Measurements from ENCODE around the gene GINS1. TPM values are rescaled to one million over a fixed set of nuclear protein-coding genes. Genes with fewer than 3 reads are reported as not detected.
"Not testable (repeated sequence)": the region's sequence is repeated elsewhere in the genome, so short reads cannot be mapped to it uniquely, and the experiment has no call there.

The GINS1 gene
- total RNA-seq, 1 donor from 2014 or later: 20.0 TPM

GRCh38 chr20:25453035-25453810 is 45.8 kb downstream of the GINS1 start:
- no peak for DNase-seq (ENCODE audit: low read depth, low spot score)

DNA sequence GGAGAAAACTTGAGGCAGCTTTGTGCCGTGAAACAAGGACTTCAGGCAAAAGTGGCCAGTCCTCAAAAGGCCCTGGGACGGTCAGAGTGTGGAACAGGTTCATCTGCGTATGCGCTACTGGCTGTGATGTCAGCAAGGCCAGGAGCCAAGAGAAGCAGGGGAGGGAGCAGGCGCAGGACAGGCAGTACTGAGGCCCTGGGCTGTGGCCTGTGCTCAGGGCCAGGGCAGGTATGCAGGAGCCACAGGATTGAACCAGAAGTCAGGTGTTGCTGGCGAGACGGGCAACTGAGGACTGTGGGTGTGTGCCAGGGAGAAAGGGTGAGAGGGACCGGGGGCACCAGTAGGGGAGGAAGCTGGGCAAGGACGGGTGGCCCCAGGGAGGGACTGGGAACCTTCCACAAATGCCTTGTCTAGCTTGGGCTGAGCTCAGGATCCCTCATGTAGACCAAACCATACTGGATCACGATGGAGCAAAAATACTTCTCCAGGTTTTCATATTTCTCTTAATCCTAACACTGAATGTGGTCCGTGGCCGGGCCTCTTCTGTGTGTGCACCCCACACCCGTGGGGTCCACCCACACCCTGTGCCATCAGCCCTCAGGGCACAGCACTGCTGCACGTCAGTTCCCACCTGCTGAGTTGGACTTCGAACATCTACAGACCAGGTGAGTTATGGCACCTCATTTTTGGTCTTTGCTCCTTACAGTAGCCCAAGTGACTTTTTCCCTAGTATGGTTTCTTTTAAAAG is 46.9 kb downstream of the GINS1 start:
- DNase-seq (ENCODE audit: low read depth, low spot score): no peak

- DNase-seq (ENCODE audit: low read depth, low spot score): no peak
These were observed 50.6 kb downstream of the GINS1 start for GRCh38 chr20:25457886-25458680.

DNA sequence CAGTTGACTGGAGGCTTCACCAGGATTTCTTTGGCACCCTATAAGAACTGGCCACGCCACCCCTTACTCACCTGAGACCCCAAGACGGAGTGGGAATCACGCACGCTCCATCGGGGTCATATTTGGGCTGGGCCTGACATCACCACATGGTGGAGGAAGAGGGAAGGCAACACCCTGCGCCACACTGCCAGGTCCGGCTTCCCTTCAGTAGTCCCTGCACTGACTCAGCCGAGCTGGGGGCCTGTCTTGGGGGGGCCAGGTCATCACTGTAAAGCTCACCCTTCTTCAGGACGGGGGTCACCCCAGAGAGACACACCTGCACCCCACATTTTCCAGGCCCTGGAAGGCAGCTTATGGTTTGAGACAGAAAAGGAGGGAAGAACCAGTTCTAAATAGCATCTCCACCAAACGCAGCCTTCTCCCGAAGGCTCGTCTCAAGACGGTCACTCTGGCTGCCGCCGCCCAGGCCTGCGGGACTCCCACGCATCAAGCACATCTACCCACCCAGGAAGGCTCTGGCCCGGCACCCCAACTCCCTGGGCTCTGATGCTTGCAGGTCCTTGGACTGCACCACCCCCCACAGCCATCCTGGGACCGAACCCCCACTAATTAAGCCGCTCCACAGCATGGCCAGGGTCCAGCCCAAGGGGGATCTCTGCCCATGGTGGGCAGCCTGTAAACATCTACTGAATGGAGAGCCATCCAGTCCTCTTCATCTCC is 51.8 kb downstream of the GINS1 start:
- no peak for DNase-seq (ENCODE audit: low read depth, low spot score)

GRCh38 chr20:25459916-25460535 is 52.6 kb downstream of the GINS1 start:
- no peak for DNase-seq (ENCODE audit: low read depth, low spot score)

DNA sequence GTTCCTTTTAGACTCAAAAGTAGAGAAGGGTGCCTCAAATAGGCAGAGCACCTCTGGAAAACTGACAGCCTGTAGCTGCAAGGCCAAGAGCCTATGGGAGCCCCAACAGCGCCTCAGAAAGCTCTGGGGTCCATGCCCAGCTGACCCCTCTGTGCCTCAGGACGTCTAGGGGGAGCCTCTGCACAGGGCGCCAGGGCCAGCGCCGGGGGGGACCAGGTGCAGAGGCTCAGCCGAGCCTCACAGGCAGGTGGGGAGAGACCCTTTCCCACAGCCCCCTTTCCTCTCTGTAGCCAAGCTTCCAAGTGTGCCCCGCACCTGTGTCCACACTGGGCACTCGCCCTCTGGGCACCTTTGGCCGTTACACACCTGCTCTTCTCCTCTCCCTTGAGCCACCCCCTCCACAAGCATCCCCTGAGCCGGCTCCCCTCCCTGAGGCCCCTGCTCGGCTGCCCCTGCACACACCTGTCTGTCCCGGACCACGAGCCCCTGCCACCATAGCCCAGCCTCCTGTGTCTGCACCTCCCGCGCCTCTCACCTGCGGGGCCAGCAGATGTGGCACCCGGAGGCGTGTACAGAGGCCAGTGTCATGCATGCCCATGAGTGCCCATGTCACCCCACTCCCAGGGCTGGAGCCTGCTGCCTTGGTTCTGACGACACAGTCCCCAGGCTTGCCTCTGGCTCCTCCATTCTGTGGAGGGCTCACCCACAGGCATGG is 53.2 kb downstream of the GINS1 start:
- no peak for DNase-seq (ENCODE audit: low read depth, low spot score)

GRCh38 chr20:25461281-25461650 is 53.8 kb downstream of the GINS1 start:
- no peak for DNase-seq (ENCODE audit: low read depth, low spot score)

DNA sequence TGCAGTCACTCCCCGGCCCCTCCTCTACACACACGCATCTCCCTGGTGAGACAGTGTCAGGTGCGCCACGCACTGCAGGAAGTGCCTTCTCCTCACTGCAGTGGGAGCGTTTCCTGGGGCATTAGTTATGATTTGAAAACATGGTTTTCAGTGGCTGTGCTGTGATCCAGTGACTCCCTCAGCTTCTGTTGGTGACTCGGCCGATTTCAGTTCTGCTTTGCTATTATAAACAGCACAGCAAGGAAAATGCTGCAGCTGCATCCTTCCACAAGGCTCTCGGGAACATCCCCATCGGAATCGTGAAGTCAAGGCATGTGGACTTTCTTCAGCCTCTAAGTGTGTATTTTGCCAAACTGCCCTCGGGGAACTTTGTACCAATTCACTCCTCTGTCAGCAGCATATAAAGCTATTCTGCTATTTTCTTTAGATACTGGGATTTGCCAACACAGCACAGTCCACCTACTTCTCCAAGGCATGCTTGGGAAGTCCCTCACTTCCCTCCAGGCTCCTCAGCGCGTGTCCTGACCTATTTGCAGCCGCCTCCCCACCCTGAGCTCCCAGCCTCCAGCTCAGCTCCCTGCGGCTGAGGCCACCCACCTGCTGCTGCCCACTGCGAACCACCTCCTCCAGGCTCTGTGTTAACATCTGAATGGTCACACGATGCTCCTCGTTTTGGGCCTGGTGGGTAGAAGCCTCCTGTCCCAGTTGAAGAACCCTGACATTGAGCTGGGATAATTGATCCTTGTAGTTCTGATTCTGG is 54.5 kb downstream of the GINS1 start:
- no peak for DNase-seq (ENCODE audit: low read depth, low spot score)

GRCh38 chr20:25464501-25465242 is 57.2 kb downstream of the GINS1 start:
- no peak for DNase-seq (ENCODE audit: low read depth, low spot score)

GRCh38 chr20:25465243-25466135 is 58.0 kb downstream of the GINS1 start:
- no peak for DNase-seq (ENCODE audit: low read depth, low spot score)

GRCh38 chr20:25466846-25467245 is 59.4 kb downstream of the GINS1 start:
- DNase-seq (ENCODE audit: low read depth, low spot score): no peak

- no peak for DNase-seq (ENCODE audit: low read depth, low spot score)
These were observed 60.0 kb downstream of the GINS1 start for GRCh38 chr20:25467441-25467840.

DNA sequence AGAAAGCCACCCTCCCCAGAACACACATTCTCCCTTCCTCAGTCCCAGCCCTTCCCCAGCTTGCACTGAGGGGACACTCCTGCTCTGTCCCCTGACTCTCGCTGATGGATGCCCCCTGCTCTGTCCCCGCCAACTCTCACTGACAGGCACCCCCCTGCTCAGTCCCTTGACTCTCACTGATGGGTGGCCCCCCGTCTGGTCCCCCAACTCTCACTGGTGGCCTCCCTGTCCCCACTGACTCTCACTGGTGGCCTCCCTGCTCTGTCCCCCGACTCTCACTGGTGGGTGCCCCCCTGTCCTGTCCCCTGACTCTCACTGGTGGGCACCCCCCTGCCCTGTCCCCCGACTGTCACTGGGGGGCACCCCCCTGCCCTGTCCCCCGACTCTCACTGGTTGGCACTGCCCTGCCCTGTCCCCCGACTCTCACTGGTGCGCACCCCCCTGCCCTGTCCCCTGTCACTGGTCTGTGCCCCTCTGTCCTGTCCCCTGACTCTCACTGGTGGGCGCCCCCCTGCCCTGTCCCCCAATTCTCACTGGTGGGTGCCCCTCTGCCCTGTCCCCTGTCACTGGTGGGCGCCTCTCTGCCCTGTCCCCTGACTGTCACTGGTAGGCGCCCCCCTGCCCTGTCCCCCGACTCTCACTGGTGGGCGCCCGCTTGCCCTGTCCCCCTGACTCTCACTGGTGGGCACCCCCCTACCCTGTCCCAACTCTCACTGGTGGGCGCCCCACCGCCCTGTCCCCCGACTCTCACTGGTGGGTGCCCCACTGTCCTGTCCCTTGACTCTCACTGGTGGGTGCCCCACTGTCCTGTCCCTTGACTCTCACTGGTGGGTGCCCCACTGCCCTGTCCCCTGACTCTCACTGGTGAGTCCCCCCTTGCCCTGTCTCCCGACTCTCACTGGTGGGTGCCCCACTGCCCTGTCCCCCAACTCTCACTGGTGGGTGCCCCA is 60.9 kb downstream of the GINS1 start:
- DNase-seq (ENCODE audit: low read depth, low spot score): no peak

DNA sequence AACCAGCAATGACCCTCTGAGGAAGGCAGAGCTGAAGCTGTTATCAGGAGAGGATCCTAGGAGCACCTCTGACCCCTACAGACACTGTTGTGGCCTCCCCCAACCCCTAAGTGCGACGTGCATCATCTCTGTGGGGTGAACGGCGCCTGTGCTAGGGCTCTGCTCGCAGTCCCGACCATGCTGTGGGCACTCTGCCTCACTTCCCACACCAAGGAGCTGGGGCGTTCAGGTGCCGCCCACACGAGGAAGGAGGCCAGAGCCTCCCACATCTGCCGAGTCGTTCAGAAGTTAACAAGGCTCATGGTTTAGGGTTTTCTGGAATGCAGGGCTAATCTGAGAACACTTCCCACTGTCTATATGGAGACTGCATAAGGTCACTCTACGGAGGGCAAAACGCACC is 62.1 kb downstream of the GINS1 start:
- no peak for DNase-seq (ENCODE audit: low read depth, low spot score)

DNA sequence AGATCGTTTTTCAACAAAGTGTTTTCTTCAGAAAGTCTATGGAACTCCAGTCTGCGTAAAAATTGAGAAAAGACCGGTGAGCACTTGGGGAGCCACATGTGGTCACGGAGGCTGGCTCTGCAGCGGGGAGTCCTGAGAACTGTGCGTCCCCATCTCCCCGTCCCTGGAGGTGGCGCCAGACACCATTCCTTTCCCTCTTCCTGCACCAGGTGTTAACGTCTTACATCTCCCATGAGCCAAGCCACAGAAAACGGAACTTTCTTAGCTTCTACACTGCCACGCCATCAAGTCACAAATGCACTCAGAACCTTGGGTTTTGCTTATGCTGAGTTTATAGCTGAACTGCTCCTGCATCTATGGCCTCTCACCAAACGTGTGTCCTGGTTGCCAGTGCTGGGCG is 62.6 kb downstream of the GINS1 start:
- DNase-seq (ENCODE audit: low read depth, low spot score): no peak

GRCh38 chr20:25471020-25471419 is 63.5 kb downstream of the GINS1 start:
- DNase-seq (ENCODE audit: low read depth, low spot score): no peak

GRCh38 chr20:25473297-25473696 is 65.8 kb downstream of the GINS1 start:
- DNase-seq (ENCODE audit: low read depth, low spot score): not testable (repeated sequence)
